ENCODE data around the gene SMG6.
A peak's percentile ranks its signal among the peaks of the same experiment; 100 is the strongest.
"Not testable (repeated sequence)": the region's sequence is repeated elsewhere in the genome, so short reads cannot be mapped to it uniquely, and the experiment has no call there.

Gene SMG6

GRCh38 chr17:2227025-2227699 is 76.4 kb downstream of the SMG6 start:
- DNase-seq: no peak

- no peak for DNase-seq
Observed at GRCh38 chr17:2223617-2223927, 80.0 kb downstream of the SMG6 start.

GRCh38 chr17:2222901-2223616 is 80.5 kb downstream of the SMG6 start:
- DNase-seq: peak; percentile 72 to 80

- DNase-seq: no peak
Observed at GRCh38 chr17:2222301-2222700, 81.3 kb downstream of the SMG6 start.

- no peak for DNase-seq
Observed at GRCh38 chr17:2218426-2218825, 85.2 kb downstream of the SMG6 start.

- DNase-seq: peak; percentile 74 to 76
Observed at GRCh38 chr17:2215616-2216364, 87.8 kb downstream of the SMG6 start.

- peak in 1 of 2 donors; percentile 25 for DNase-seq
Observed at GRCh38 chr17:2214929-2215615, 88.5 kb downstream of the SMG6 start.

- no peak for DNase-seq
Observed at GRCh38 chr17:2214047-2214928, 89.3 kb downstream of the SMG6 start.

- no peak for DNase-seq
Observed at GRCh38 chr17:2213291-2213960, 90.2 kb downstream of the SMG6 start.

- DNase-seq: no peak
Observed at GRCh38 chr17:2212400-2212981, 91.1 kb downstream of the SMG6 start.

- DNase-seq: no peak
Observed at GRCh38 chr17:2211661-2212399, 91.8 kb downstream of the SMG6 start.

GRCh38 chr17:2210726-2211125 is 92.9 kb downstream of the SMG6 start:
- DNase-seq: no peak

- DNase-seq: no peak
Observed at GRCh38 chr17:2207815-2208515, 95.6 kb downstream of the SMG6 start.

GRCh38 chr17:2204393-2204792 is 99.2 kb downstream of the SMG6 start:
- no peak for DNase-seq

- DNase-seq: no peak
Observed at GRCh38 chr17:2203818-2204217, 99.8 kb downstream of the SMG6 start.

GRCh38 chr17:2202996-2203575 is 100.5 kb downstream of the SMG6 start:
- no peak for DNase-seq

- DNase-seq: no peak
Observed at GRCh38 chr17:2202302-2202995, 101.1 kb downstream of the SMG6 start.

- not testable (repeated sequence) for DNase-seq
Observed at GRCh38 chr17:2199386-2199785, 104.2 kb downstream of the SMG6 start.

- no peak for DNase-seq
Observed at GRCh38 chr17:2198927-2199326, 104.7 kb downstream of the SMG6 start.
